Vagina (tissue), 2 donors: ENCODE measurements around the gene DDIT4.

ENCODE experiments used
- CTCF ChIP-seq, 3 experiments: fragments of 450-650 bp in 2 of 3; fragments of 200-600 bp in 1 of 3; sonication (generic) in 1 of 3; IDR thresholded peaks; one replicate each; pipeline ENCODE4 v1.5.1; 2017 to 2019; ENCODE audit warnings: antibody characterized with exemption in 3 of 3, mild to moderate bottlenecking in 2 of 3, moderate library complexity in 2 of 3
- POLR2AphosphoS5 ChIP-seq, 2 donors: sonication (generic); formaldehyde crosslinking; IDR thresholded peaks; one replicate each; pipeline ENCODE4 v1.9.0; 2017; ENCODE audit warnings: antibody characterized with exemption in 2 of 2, mild to moderate bottlenecking in 2 of 2, low read depth in 1 of 2; ENCODE audit not compliant: insufficient read depth in 1 of 2

GRCh38 chr10:72243822-72244437 lies 29.8 kb upstream of the DDIT4 start:
- peak; percentile 27 to 88 for TF ChIP-seq POLR2AphosphoS5 (IDR thresholded peaks at IDR 0.05; ENCODE audit: insufficient read depth in 1 of 2, low read depth in 1 of 2)
- TF ChIP-seq CTCF (IDR thresholded peaks at IDR 0.05): peak in 2 of 3 experiments; percentile 20 to 24
